A549 (cell line): ENCODE results near the gene TMEM95.

ENCODE experiments used
- CTCF ChIP-seq: fragments of >200 bp; sonication (Bioruptor Twin); formaldehyde crosslinking; IDR thresholded peaks from 3 replicates; pipeline ENCODE4 v1.5.1; 2016
- EP300 ChIP-seq, 2 experiments: fragments of >200 bp; sonication (Bioruptor Twin); formaldehyde crosslinking; IDR thresholded peaks; 2 replicates in 1 of 2; 3 replicates in 1 of 2; pipeline ENCODE4 v1.6.1; 2016 to 2017
- JUNB ChIP-seq: fragments of >200 bp; sonication (Bioruptor Twin); formaldehyde crosslinking; IDR thresholded peaks from 2 replicates; pipeline ENCODE4 v1.6.1; 2016
- MAZ ChIP-seq: fragments of 150-350 bp; IDR thresholded peaks from 2 replicates; pipeline ENCODE4 v1.6.1; 2014; ENCODE audit warnings: antibody characterized with exemption, low read depth, low read length, borderline replicate concordance
- NR3C1 ChIP-seq: fragments of >200 bp; sonication (Bioruptor Twin); formaldehyde crosslinking; IDR thresholded peaks from 3 replicates; pipeline ENCODE4 v1.6.1; 2017
- PBX3 ChIP-seq: IDR thresholded peaks from 2 replicates; pipeline ENCODE4 v1.6.1; 2012
- POLR2A ChIP-seq: IDR thresholded peaks from 2 replicates; pipeline ENCODE4 v1.6.1; 2012; ENCODE audit warnings: mild to moderate bottlenecking, low read length
- RAD21 ChIP-seq, 2 experiments: fragments of >200 bp in 1 of 2; sonication (Bioruptor Twin) in 1 of 2; formaldehyde crosslinking in 1 of 2; IDR thresholded peaks in 1 of 2; conservative IDR thresholded peaks in 1 of 2; 2 replicates in 1 of 2; 3 replicates in 1 of 2; pipeline ENCODE4 v1.6.1; 2012 to 2018; ENCODE audit warnings: inconsistent platforms in 1 of 2
- RCOR1 ChIP-seq: fragments of 150-350 bp; IDR thresholded peaks from 2 replicates; pipeline ENCODE4 v1.6.1; 2014; ENCODE audit warnings: antibody characterized with exemption, low read length, low read depth
- TF ChIP-seq, protein P1 (sequence below): IDR thresholded peaks from 2 replicates; pipeline ENCODE4 v1.6.1; 2012
- TF ChIP-seq, protein P2 (sequence below): fragments of >200 bp; sonication (Bioruptor Twin); formaldehyde crosslinking; IDR thresholded peaks from 3 replicates; pipeline ENCODE4 v1.6.1; 2016
- TF ChIP-seq, protein P3 (sequence below): fragments of 450-650 bp; IDR thresholded peaks from 2 replicates; pipeline ENCODE4 v1.6.1; 2014; ENCODE audit warnings: antibody characterized with exemption

DNA sequence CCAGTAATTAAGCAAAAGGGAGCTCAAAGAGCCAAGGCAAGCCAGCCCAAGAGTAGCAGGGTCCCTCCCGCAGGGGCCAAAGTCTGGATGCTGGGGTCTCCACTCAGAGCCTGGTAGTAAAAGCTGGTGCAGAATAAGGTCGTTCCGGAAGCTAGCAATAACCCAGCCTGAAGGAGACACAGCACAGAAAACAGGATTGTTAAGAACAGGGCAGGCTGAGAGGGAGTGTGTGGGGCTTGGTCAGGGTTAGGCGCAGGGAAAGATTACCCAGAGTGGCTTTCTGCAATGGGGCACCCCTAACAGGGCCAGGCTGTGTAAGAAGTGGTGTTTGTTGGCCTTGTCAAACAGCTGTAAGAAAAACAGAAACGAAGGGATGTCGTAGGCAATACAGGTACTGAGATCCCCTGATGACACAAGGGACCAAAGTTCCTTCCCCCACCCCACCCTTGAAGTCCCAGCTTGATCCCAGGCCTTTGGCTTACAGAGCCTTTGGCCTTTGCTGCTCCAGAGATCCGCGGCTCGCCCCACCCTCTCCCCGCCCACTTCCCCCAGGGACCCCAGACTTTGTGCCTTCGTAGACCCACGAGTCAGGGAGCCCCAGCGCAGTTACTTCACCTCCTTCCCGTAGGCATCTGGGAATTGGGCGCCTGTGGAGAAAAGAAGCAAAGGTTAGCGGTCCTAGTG is 48.2 kb downstream of the TMEM95 start:
- TF ChIP-seq CTCF, result no peak
- TF ChIP-seq RAD21 (conservative IDR thresholded peaks at IDR 0.05 in 1 of 2, IDR thresholded peaks at IDR 0.05 in 1 of 2), result no peak
- TF ChIP-seq PBX3, result no peak
- no peak for TF ChIP-seq EP300 (IDR thresholded peaks at IDR 0.05)
- no peak for TF ChIP-seq RCOR1
- TF ChIP-seq NR3C1, result no peak
- no peak for TF ChIP-seq MAZ
- TF ChIP-seq, protein P1, sequence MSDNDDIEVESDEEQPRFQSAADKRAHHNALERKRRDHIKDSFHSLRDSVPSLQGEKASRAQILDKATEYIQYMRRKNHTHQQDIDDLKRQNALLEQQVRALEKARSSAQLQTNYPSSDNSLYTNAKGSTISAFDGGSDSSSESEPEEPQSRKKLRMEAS, result no peak
- no peak for TF ChIP-seq POLR2A
- TF ChIP-seq, protein P2, sequence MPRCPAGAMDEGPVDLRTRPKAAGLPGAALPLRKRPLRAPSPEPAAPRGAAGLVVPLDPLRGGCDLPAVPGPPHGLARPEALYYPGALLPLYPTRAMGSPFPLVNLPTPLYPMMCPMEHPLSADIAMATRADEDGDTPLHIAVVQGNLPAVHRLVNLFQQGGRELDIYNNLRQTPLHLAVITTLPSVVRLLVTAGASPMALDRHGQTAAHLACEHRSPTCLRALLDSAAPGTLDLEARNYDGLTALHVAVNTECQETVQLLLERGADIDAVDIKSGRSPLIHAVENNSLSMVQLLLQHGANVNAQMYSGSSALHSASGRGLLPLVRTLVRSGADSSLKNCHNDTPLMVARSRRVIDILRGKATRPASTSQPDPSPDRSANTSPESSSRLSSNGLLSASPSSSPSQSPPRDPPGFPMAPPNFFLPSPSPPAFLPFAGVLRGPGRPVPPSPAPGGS, result no peak
- TF ChIP-seq, protein P3, sequence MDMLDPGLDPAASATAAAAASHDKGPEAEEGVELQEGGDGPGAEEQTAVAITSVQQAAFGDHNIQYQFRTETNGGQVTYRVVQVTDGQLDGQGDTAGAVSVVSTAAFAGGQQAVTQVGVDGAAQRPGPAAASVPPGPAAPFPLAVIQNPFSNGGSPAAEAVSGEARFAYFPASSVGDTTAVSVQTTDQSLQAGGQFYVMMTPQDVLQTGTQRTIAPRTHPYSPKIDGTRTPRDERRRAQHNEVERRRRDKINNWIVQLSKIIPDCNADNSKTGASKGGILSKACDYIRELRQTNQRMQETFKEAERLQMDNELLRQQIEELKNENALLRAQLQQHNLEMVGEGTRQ, result no peak
- TF ChIP-seq JUNB, result no peak
